ENCODE measurements around the gene WWTR1. TPM values are rescaled to one million over a fixed set of nuclear protein-coding genes. Genes with fewer than 3 reads are reported as not detected.

The WWTR1 gene
- total and polyA plus RNA-seq, 2 donors (not counting 3 experiments of a cell fraction or from before 2014, with no cell fraction given): 210 to 341 TPM

DNA sequence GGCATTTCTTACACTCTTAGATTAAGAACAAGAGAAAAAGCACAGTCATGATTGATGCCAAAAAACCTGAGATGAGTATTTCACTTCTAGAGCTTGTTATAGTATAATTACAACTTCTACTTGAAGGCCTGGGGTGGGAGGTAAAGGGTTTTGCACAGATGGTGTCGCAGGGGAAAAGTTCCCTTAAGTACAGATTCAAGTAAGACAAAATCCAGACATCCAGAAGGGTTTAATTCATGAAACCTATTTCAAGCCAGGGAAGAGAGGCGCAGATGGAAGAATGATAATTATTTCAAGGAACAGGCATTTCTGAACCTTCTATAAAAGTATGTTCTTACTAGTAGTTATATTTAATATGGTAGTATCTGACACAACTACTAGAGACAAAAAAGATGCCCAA is 112.8 kb downstream of the WWTR1 start:
- BruUV-seq (replicated peaks): no TSS peak

More for the DNA sequence above, 112.8 kb downstream of the WWTR1 start:
- dilution Hi-C loops (cut with MboI; ENCODE audit: extremely low pct_ligation_motif_present, low sequenced_read_pairs) (no loop called here), intact Hi-C loops (cut with micrococcal nuclease) (no loop called here)
- Histone ChIP-seq H3K36me3 (ENCODE audit: control insufficient read depth in 2 of 2, extremely low read depth in 1 of 2, insufficient read depth in 2 of 2, low read length in 2 of 2) (peaks cover 16 to 23% of the 10 kb centered on the region in 2 experiments), H3K9me3 (replicated peaks; ENCODE audit: control insufficient read depth, insufficient read depth, low read length) (no peaks in the 10 kb centered on the region), H3K9me1 (replicated peaks; ENCODE audit: control insufficient read depth, extremely low read depth, insufficient read depth, low read length) (no peaks in the 10 kb centered on the region), H3K4me2 (ENCODE audit: insufficient read depth, low read length) (no peak overlapping the region), H4K20me1 (replicated peaks; ENCODE audit: control insufficient read depth, extremely low read depth, insufficient read depth, low read length) (no peaks in the 10 kb centered on the region), H3K4me3 (replicated peaks in 1 of 3; ENCODE audit: insufficient read depth in 1 of 3, low read depth in 1 of 3, low read length in 3 of 3) (no peak overlapping the region), H3K9ac (replicated peaks; ENCODE audit: extremely low read depth, insufficient read depth, low read length) (no peak overlapping the region), H3K79me2 (ENCODE audit: control insufficient read depth, insufficient read depth, low read length) (peaks cover 82% of the 10 kb centered on the region), H2AFZ (ENCODE audit: low read depth, low read length) (no peak overlapping the region), H3K4me1 (ENCODE audit: control insufficient read depth, extremely low read depth, insufficient read depth, low read length) (peaks cover 73% of the 10 kb centered on the region), H3K27me3 (ENCODE audit: control insufficient read depth in 2 of 2, insufficient read depth in 2 of 2, low read length in 2 of 2) (no peaks in the 10 kb centered on the region), H3K27ac (ENCODE audit: insufficient read depth, low read depth, low read length) (peak overlapping the region; percentile 22)
- TF ChIP-seq, protein P1, sequence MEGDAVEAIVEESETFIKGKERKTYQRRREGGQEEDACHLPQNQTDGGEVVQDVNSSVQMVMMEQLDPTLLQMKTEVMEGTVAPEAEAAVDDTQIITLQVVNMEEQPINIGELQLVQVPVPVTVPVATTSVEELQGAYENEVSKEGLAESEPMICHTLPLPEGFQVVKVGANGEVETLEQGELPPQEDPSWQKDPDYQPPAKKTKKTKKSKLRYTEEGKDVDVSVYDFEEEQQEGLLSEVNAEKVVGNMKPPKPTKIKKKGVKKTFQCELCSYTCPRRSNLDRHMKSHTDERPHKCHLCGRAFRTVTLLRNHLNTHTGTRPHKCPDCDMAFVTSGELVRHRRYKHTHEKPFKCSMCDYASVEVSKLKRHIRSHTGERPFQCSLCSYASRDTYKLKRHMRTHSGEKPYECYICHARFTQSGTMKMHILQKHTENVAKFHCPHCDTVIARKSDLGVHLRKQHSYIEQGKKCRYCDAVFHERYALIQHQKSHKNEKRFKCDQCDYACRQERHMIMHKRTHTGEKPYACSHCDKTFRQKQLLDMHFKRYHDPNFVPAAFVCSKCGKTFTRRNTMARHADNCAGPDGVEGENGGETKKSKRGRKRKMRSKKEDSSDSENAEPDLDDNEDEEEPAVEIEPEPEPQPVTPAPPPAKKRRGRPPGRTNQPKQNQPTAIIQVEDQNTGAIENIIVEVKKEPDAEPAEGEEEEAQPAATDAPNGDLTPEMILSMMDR (IDR thresholded peaks at IDR 0.05; ENCODE audit: extremely low read depth in 1 of 2, insufficient read depth in 1 of 2, low read depth in 1 of 2, low read length in 2 of 2): no peak
- TF ChIP-seq, protein P2, sequence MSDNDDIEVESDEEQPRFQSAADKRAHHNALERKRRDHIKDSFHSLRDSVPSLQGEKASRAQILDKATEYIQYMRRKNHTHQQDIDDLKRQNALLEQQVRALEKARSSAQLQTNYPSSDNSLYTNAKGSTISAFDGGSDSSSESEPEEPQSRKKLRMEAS (IDR thresholded peaks at IDR 0.05; ENCODE audit: insufficient read depth, insufficient read length): no peak
- TF ChIP-seq POLR2AphosphoS5 (IDR thresholded peaks at IDR 0.05; ENCODE audit: insufficient read depth, low read depth, low read length) (no peak), GATA2 (IDR thresholded peaks at IDR 0.05; ENCODE audit: insufficient read depth, insufficient read length, low read depth, low read length) (no peak), MYC (IDR thresholded peaks at IDR 0.05; ENCODE audit: low read depth, low read length) (no peak), POLR2A (IDR thresholded peaks at IDR 0.05; ENCODE audit: low read depth, low read length) (no peak), FOS (IDR thresholded peaks at IDR 0.05; ENCODE audit: borderline replicate concordance, insufficient read depth, low read length) (no peak), JUN (IDR thresholded peaks at IDR 0.05; ENCODE audit: borderline replicate concordance, insufficient read depth, insufficient read length, low read depth) (no peak), EZH2 (IDR thresholded peaks at IDR 0.05; ENCODE audit: borderline replicate concordance, low read depth, low read length, severe bottlenecking) (no peak)
- CTCF ChIA-PET: interaction anchor here (0.9 to 2.9 kb wide), 2 partner anchors 12 to 14 kb away, joined by 3 to 13 read pairs; no protein-coding TSS in a partner anchor
- POLR2A ChIA-PET: no interaction called here
- DNase-seq (ENCODE audit: low read depth, low spot score) (no peak), FAIRE-seq (no peak)
